ENCODE data around the gene ERGIC3. TPM values are rescaled to one million over a fixed set of nuclear protein-coding genes. Genes with fewer than 3 reads are reported as not detected.

Gene ERGIC3
- total and polyA plus RNA-seq, 2 donors (not counting 3 experiments of a cell fraction or from before 2014, with no cell fraction given) = 203 to 419 TPM

GRCh38 chr20:35562541-35563110 is 20.7 kb downstream of the ERGIC3 start:
- TF ChIP-seq, protein P1, sequence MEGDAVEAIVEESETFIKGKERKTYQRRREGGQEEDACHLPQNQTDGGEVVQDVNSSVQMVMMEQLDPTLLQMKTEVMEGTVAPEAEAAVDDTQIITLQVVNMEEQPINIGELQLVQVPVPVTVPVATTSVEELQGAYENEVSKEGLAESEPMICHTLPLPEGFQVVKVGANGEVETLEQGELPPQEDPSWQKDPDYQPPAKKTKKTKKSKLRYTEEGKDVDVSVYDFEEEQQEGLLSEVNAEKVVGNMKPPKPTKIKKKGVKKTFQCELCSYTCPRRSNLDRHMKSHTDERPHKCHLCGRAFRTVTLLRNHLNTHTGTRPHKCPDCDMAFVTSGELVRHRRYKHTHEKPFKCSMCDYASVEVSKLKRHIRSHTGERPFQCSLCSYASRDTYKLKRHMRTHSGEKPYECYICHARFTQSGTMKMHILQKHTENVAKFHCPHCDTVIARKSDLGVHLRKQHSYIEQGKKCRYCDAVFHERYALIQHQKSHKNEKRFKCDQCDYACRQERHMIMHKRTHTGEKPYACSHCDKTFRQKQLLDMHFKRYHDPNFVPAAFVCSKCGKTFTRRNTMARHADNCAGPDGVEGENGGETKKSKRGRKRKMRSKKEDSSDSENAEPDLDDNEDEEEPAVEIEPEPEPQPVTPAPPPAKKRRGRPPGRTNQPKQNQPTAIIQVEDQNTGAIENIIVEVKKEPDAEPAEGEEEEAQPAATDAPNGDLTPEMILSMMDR (IDR thresholded peaks at IDR 0.05; ENCODE audit: extremely low read depth in 1 of 2, insufficient read depth in 1 of 2, low read depth in 1 of 2, low read length in 2 of 2) = no peak
- no peak for TF ChIP-seq FOS (IDR thresholded peaks at IDR 0.05; ENCODE audit: borderline replicate concordance, insufficient read depth, low read length)
- TF ChIP-seq MYC (IDR thresholded peaks at IDR 0.05; ENCODE audit: low read depth, low read length) = no peak
- TF ChIP-seq POLR2A (IDR thresholded peaks at IDR 0.05; ENCODE audit: low read depth, low read length) = no peak
- no peak for TF ChIP-seq JUN (IDR thresholded peaks at IDR 0.05; ENCODE audit: borderline replicate concordance, insufficient read depth, insufficient read length, low read depth)
- no peak for TF ChIP-seq GATA2 (IDR thresholded peaks at IDR 0.05; ENCODE audit: insufficient read depth, insufficient read length, low read depth, low read length)
- dilution Hi-C loops (cut with MboI; ENCODE audit: extremely low pct_ligation_motif_present, low sequenced_read_pairs) = no loop called here
- BruUV-seq (replicated peaks) = no TSS peak

More at GRCh38 chr20:35562541-35563110, 20.7 kb downstream of the ERGIC3 start:
- H3K27me3 ChIP-seq (ENCODE audit: control insufficient read depth in 2 of 2, insufficient read depth in 2 of 2, low read length in 2 of 2) = no peaks in the 10 kb centered on the region
- no peaks in the 10 kb centered on the region for H4K20me1 ChIP-seq (replicated peaks; ENCODE audit: control insufficient read depth, extremely low read depth, insufficient read depth, low read length)
- no peak for FAIRE-seq
- H3K9me3 ChIP-seq (replicated peaks; ENCODE audit: control insufficient read depth, insufficient read depth, low read length) = no peaks in the 10 kb centered on the region
- H2AFZ ChIP-seq (ENCODE audit: low read depth, low read length) = no peak overlapping the region
- H3K9ac ChIP-seq (replicated peaks; ENCODE audit: extremely low read depth, insufficient read depth, low read length) = no peak overlapping the region
- no peaks in the 10 kb centered on the region for H3K79me2 ChIP-seq (ENCODE audit: control insufficient read depth, insufficient read depth, low read length)
- no peak overlapping the region for H3K27ac ChIP-seq (ENCODE audit: insufficient read depth, low read depth, low read length)
- H3K36me3 ChIP-seq (ENCODE audit: control insufficient read depth in 2 of 2, extremely low read depth in 1 of 2, insufficient read depth in 2 of 2, low read length in 2 of 2) = no peaks in the 10 kb centered on the region
- intact Hi-C loops (cut with micrococcal nuclease) = no loop called here
- H3K9me1 ChIP-seq (replicated peaks; ENCODE audit: control insufficient read depth, extremely low read depth, insufficient read depth, low read length) = no peaks in the 10 kb centered on the region
- H3K4me3 ChIP-seq (replicated peaks in 1 of 3; ENCODE audit: insufficient read depth in 1 of 3, low read depth in 1 of 3, low read length in 3 of 3) = no peak overlapping the region
- ChIA-PET POLR2A (no interaction called here), CTCF (interaction anchor here (0.7 kb wide), 1 partner anchor 9 kb away, joined by 3 read pairs; no protein-coding TSS in a partner anchor)
- H3K4me2 ChIP-seq (ENCODE audit: insufficient read depth, low read length) = no peak overlapping the region
- H3K4me1 ChIP-seq (ENCODE audit: control insufficient read depth, extremely low read depth, insufficient read depth, low read length) = no peaks in the 10 kb centered on the region
- DNase-seq (ENCODE audit: low read depth, low spot score) = no peak
